NT2/D1 (cell line): ENCODE results near the gene OR2B2.

Experiments
- SUZ12 ChIP-seq: IDR thresholded peaks from 2 replicates; pipeline ENCODE4 v1.6.1; 2011; ENCODE audit not compliant: insufficient read length, insufficient read depth; ENCODE audit errors: extremely low read depth
- YY1 ChIP-seq: IDR thresholded peaks from 2 replicates; pipeline ENCODE4 v1.6.1; 2011; ENCODE audit not compliant: insufficient read length, insufficient read depth
- ZNF274 ChIP-seq: IDR thresholded peaks from 2 replicates; pipeline ENCODE4 v1.6.1; 2011; ENCODE audit warnings: mild to moderate bottlenecking, low read depth, low read length

DNA sequence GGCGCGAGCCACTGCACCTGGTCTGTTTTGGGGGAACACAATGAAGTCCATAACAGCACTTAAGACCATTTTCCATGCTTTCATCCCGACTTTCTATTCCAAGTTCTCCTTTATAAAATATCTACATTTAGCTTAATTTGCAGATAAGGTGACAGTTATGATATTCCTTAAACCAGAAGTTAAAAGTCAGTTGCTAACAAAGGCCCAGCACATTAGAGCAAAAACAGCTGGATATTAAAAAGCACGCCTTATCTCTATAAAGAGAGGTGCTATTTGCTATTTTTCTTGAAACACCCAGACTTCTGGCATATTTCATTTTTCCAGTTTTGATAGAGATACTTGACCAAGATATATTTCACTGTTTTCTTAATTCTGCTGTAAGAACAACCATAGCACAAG lies 15.8 kb downstream of the OR2B2 start:
- no peak for TF ChIP-seq SUZ12
- TF ChIP-seq YY1, result no peak
- no peak for TF ChIP-seq ZNF274
